Body of pancreas (tissue), 4 donors: Measurements from ENCODE around the gene PATJ. TPM values are rescaled to one million over a fixed set of nuclear protein-coding genes. Genes with fewer than 3 reads are reported as not detected.

ENCODE experiments used
- ATAC-seq: fragments of 150-250 bp; one replicate; pipeline ENCODE4 v1.9.1; 2016
- DNase-seq, 4 donors: peaks; one replicate each; pipeline ENCODE4 v3.0.0-alpha.2; 2019
- H3K27ac ChIP-seq, 4 donors: fragments of 200-600 bp; sonication (generic); 1 replicate in 3 of 4; 2 replicates in 1 of 4; pipeline versions ENCODE4 v1.5.1 to v1.6.1; 2016 to 2019; ENCODE audit warnings: mild to moderate bottlenecking in 1 of 4, mixed read lengths in 1 of 4, moderate library complexity in 1 of 4
- H3K27me3 ChIP-seq, 2 donors: fragments of 200-600 bp; sonication (generic); one replicate each; pipeline ENCODE4 v1.6.0; 2016; ENCODE audit warnings: mild to moderate bottlenecking in 1 of 2
- H3K36me3 ChIP-seq, 2 donors: fragments of 200-600 bp; sonication (generic); replicated peaks in 1 of 2; 2 replicates each; pipeline ENCODE4 v1.5.1; 2016; ENCODE audit warnings: low read depth in 2 of 2; ENCODE audit not compliant: insufficient read depth in 1 of 2
- H3K4me1 ChIP-seq: fragments of 200-600 bp; sonication (generic); one replicate; pipeline ENCODE4 v1.6.0; 2016
- H3K4me3 ChIP-seq, 2 donors: fragments of 200-600 bp; sonication (generic); 1 replicate in 1 of 2; 2 replicates in 1 of 2; pipeline ENCODE4 v1.5.1; 2016 to 2019
- H3K9me3 ChIP-seq, 3 donors: fragments of 200-600 bp; sonication (generic); 1 replicate in 2 of 3; 2 replicates in 1 of 3; pipeline ENCODE4 v1.5.1; 2016
- POLR2A ChIP-seq, 3 donors: fragments of 450-650 bp; IDR thresholded peaks; one replicate each; pipeline ENCODE4 v1.6.1; 2016; ENCODE audit warnings: antibody characterized with exemption in 3 of 3, mild to moderate bottlenecking in 2 of 3
- WGBS, 2 donors: methylation state at CpG; one replicate each; pipeline ENCODE4 v1.1.5; 2017; 5-methylcytosine and 5-hydroxymethylcytosine counted together
- intact Hi-C: fragments of 100-400 bp; cut with DNase I; formaldehyde crosslinking; loops from one replicate; pipeline ENCODE4 v1.15.1; 2023
- total RNA-seq, 2 donors: library from RNA; depleted of rRNA; stranded (reverse); fragments of >200 nt; gene quantifications; one replicate each; pipeline ENCODE4 v1.1.0, GENCODE V29; 2016
- TF ChIP-seq, protein P1 (sequence below), 7 experiments: fragments of 450-650 bp in 4 of 7; fragments of 200-600 bp in 3 of 7; sonication (generic) in 3 of 7; IDR thresholded peaks; one replicate each; pipeline ENCODE4 v1.5.1; 2016 to 2019; ENCODE audit warnings: antibody characterized with exemption in 7 of 7

The PATJ gene
- total RNA-seq, 2 donors from 2014 or later: 54.2 to 72.5 TPM

- H3K27ac ChIP-seq: no peak overlapping the region
Observed at GRCh38 chr1:62025154-62025553, 282.9 kb downstream of the PATJ start.

GRCh38 chr1:62025892-62026291 lies 283.6 kb downstream of the PATJ start:
- Histone ChIP-seq H3K9me3 (no peaks in the 10 kb centered on the region), H3K36me3 (no peaks in the 10 kb centered on the region), H3K4me3 (no peak overlapping the region), H3K27ac (no peak overlapping the region), H3K27me3 (no peaks in the 10 kb centered on the region), H3K4me1 (no peaks in the 10 kb centered on the region)
- no peak for DNase-seq
- no peak for ATAC-seq
- intact Hi-C loops: no loop called here
- WGBS, 2 donors: 81 to 98% methylated on average over 2 of the region's 2 CpGs
- no peak for TF ChIP-seq POLR2A (IDR thresholded peaks at IDR 0.05)
- TF ChIP-seq, protein P1, sequence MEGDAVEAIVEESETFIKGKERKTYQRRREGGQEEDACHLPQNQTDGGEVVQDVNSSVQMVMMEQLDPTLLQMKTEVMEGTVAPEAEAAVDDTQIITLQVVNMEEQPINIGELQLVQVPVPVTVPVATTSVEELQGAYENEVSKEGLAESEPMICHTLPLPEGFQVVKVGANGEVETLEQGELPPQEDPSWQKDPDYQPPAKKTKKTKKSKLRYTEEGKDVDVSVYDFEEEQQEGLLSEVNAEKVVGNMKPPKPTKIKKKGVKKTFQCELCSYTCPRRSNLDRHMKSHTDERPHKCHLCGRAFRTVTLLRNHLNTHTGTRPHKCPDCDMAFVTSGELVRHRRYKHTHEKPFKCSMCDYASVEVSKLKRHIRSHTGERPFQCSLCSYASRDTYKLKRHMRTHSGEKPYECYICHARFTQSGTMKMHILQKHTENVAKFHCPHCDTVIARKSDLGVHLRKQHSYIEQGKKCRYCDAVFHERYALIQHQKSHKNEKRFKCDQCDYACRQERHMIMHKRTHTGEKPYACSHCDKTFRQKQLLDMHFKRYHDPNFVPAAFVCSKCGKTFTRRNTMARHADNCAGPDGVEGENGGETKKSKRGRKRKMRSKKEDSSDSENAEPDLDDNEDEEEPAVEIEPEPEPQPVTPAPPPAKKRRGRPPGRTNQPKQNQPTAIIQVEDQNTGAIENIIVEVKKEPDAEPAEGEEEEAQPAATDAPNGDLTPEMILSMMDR (IDR thresholded peaks at IDR 0.05): no peak

More at GRCh38 chr1:62025154-62025553, 282.9 kb downstream of the PATJ start:
- no peaks in the 10 kb centered on the region for H3K4me1 ChIP-seq
- H3K9me3 ChIP-seq: no peaks in the 10 kb centered on the region
- WGBS, 2 donors: 76 to 88% methylated on average over 4 of the region's 4 CpGs
- no peak for ATAC-seq
- H3K4me3 ChIP-seq: no peak overlapping the region
- H3K27me3 ChIP-seq: no peaks in the 10 kb centered on the region
- H3K36me3 ChIP-seq: no peaks in the 10 kb centered on the region
- TF ChIP-seq, protein P1 (IDR thresholded peaks at IDR 0.05): no peak
- TF ChIP-seq POLR2A (IDR thresholded peaks at IDR 0.05): no peak
- intact Hi-C loops: no loop called here
- DNase-seq: no peak

GRCh38 chr1:62029704-62030103 lies 287.4 kb downstream of the PATJ start:
- H3K36me3 ChIP-seq: no peaks in the 10 kb centered on the region
- H3K27me3 ChIP-seq: no peaks in the 10 kb centered on the region
- intact Hi-C loops: no loop called here
- no peak overlapping the region for H3K27ac ChIP-seq
- DNase-seq: no peak
- TF ChIP-seq, protein P1 (IDR thresholded peaks at IDR 0.05): no peak
- no peak for TF ChIP-seq POLR2A (IDR thresholded peaks at IDR 0.05)
- no peak for ATAC-seq
- 88% methylated on average over 2 of the region's 2 CpGs for WGBS, 2 donors
- no peak overlapping the region for H3K4me3 ChIP-seq
- no peaks in the 10 kb centered on the region for H3K4me1 ChIP-seq
- no peaks in the 10 kb centered on the region for H3K9me3 ChIP-seq

- ATAC-seq (no peak), DNase-seq (no peak)
- no peak for TF ChIP-seq POLR2A (IDR thresholded peaks at IDR 0.05)
- TF ChIP-seq, protein P1 (IDR thresholded peaks at IDR 0.05): no peak
- intact Hi-C loops: no loop called here
- Histone ChIP-seq H3K27ac (no peak overlapping the region), H3K27me3 (no peaks in the 10 kb centered on the region), H3K36me3 (no peaks in the 10 kb centered on the region), H3K4me3 (no peak overlapping the region), H3K9me3 (no peaks in the 10 kb centered on the region), H3K4me1 (no peaks in the 10 kb centered on the region)
- 71 to 74% methylated on average over 4 of the region's 4 CpGs for WGBS, 2 donors
Observed at GRCh38 chr1:62034790-62035189, 292.5 kb downstream of the PATJ start.

DNA sequence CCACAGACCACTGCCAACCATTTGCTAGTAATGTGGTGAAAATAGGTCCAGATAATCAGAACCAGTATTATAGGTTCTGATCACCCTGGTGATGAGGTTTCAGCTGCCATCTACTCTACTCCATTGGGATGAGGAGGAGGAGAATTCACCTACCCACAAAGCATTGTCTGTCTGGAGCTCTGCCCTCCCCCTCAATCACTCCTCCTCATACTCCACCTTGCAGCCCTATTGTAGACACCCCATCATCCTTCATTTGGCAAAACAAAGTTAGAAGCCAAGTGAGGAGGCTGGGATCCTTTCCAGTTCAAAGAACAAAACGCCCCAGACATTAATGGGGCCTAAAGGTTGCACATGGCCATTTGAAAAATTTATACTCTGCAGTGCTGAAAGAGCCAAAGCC lies 295.0 kb downstream of the PATJ start:
- TF ChIP-seq POLR2A (IDR thresholded peaks at IDR 0.05): no peak
- TF ChIP-seq, protein P1 (IDR thresholded peaks at IDR 0.05): no peak
- intact Hi-C loops: no loop called here
- DNase-seq: no peak
- H3K27me3 ChIP-seq: no peaks in the 10 kb centered on the region
- no peak overlapping the region for H3K4me3 ChIP-seq
- 50 to 95% methylated on average over 1 of the region's 1 CpG for WGBS, 2 donors
- H3K9me3 ChIP-seq: no peaks in the 10 kb centered on the region
- H3K4me1 ChIP-seq: no peaks in the 10 kb centered on the region
- no peak overlapping the region for H3K27ac ChIP-seq
- H3K36me3 ChIP-seq: no peaks in the 10 kb centered on the region
- no peak for ATAC-seq
